ENCODE measurements around the gene FBXO15.

DNA sequence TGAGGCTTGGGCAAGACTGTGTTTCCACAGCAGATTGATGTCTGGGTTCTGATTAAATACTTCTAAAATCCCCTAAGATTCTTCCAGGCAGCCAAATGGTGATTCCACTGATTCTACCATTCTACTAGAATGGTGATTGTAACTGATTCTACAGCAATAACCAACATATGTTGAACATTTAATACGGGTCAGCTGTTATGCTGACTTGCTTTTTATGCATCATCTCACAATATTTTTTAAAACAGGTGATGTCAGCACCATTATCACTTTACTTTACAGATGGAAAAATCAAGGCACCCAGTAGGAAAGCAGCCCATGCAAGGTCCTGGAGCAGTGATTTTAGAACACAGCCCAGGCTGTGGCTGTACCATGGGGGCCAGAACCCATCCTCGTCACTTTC lies 38.2 kb upstream of the FBXO15 start:
- TF ChIP-seq, protein P1, sequence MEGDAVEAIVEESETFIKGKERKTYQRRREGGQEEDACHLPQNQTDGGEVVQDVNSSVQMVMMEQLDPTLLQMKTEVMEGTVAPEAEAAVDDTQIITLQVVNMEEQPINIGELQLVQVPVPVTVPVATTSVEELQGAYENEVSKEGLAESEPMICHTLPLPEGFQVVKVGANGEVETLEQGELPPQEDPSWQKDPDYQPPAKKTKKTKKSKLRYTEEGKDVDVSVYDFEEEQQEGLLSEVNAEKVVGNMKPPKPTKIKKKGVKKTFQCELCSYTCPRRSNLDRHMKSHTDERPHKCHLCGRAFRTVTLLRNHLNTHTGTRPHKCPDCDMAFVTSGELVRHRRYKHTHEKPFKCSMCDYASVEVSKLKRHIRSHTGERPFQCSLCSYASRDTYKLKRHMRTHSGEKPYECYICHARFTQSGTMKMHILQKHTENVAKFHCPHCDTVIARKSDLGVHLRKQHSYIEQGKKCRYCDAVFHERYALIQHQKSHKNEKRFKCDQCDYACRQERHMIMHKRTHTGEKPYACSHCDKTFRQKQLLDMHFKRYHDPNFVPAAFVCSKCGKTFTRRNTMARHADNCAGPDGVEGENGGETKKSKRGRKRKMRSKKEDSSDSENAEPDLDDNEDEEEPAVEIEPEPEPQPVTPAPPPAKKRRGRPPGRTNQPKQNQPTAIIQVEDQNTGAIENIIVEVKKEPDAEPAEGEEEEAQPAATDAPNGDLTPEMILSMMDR (IDR thresholded peaks at IDR 0.05) = no peak
- no peak for TF ChIP-seq POLR2A (IDR thresholded peaks at IDR 0.05)

All from thyroid gland (tissue), 4 donors.